Central memory CD8-positive, alpha-beta T cell (primary cell): Measurements from ENCODE around the gene ABCG1.
A peak's percentile ranks its signal among the peaks of the same experiment; 100 is the strongest.

ENCODE experiments used
- ATAC-seq: fragments of 150-1000 bp; cut with Tn5 transposase; replicated peaks from 2 replicates; pipeline ENCODE4 v1.10.0; 2022; ENCODE audit warnings: mild to moderate bottlenecking, moderate FRiP score, moderate number of reproducible peaks; ENCODE audit not compliant: poor library complexity, severe bottlenecking; ENCODE audit errors: extremely low read depth
- DNase-seq, 2 donors: peaks; one replicate each; pipeline ENCODE4 v3.0.0; 2021; ENCODE audit warnings: low spot score in 2 of 2
- H3K27ac Mint-ChIP-seq: one replicate; pipeline ENCODE4 v1.8.0; 2022; ENCODE audit warnings: low read depth, mild to moderate bottlenecking, moderate library complexity, mixed read lengths
- H3K27me3 Mint-ChIP-seq: one replicate; pipeline ENCODE4 v1.8.0; 2022; ENCODE audit warnings: mixed read lengths
- H3K36me3 Mint-ChIP-seq: one replicate; pipeline ENCODE4 v1.8.0; 2022; ENCODE audit warnings: mild to moderate bottlenecking, moderate library complexity, mixed read lengths; ENCODE audit not compliant: insufficient read depth
- H3K4me1 Mint-ChIP-seq: one replicate; pipeline ENCODE4 v1.8.0; 2022; ENCODE audit warnings: mixed read lengths
- H3K4me3 Mint-ChIP-seq: one replicate; pipeline ENCODE4 v1.8.0; 2022; ENCODE audit warnings: mild to moderate bottlenecking, moderate library complexity, mixed read lengths
- H3K9me3 Mint-ChIP-seq: one replicate; pipeline ENCODE4 v1.8.0; 2022; ENCODE audit warnings: mixed read lengths

ABCG1 gene

GRCh38 chr21:42265231-42265812 is 46.4 kb downstream of the ABCG1 start:
- H3K27me3 Mint-ChIP-seq = no peaks in the 10 kb centered on the region
- no peaks in the 10 kb centered on the region for H3K9me3 Mint-ChIP-seq
- H3K4me1 Mint-ChIP-seq = peaks cover 32% of the 10 kb centered on the region
- H3K27ac Mint-ChIP-seq = peak overlapping the region; percentile 30
- peaks cover 15% of the 10 kb centered on the region for H3K36me3 Mint-ChIP-seq
- ATAC-seq (no peak), DNase-seq (no peak)
- no peak overlapping the region for H3K4me3 Mint-ChIP-seq

- no peaks in the 10 kb centered on the region for H3K27me3 Mint-ChIP-seq
- peak overlapping the region; percentile 42 for H3K4me3 Mint-ChIP-seq
- peak overlapping the region; percentile 93 for H3K27ac Mint-ChIP-seq
- peaks cover 19% of the 10 kb centered on the region for H3K36me3 Mint-ChIP-seq
- ATAC-seq = no peak
- peaks cover 32% of the 10 kb centered on the region for H3K4me1 Mint-ChIP-seq
- DNase-seq = no peak
- H3K9me3 Mint-ChIP-seq = no peaks in the 10 kb centered on the region
Measured at GRCh38 chr21:42266971-42267556, 48.1 kb downstream of the ABCG1 start.

- DNase-seq (no peak), ATAC-seq (no peak)
- Mint-ChIP-seq H3K4me1 (peaks cover 32% of the 10 kb centered on the region), H3K27ac (no peak overlapping the region), H3K36me3 (peaks cover 23% of the 10 kb centered on the region), H3K4me3 (no peak overlapping the region), H3K27me3 (no peaks in the 10 kb centered on the region), H3K9me3 (no peaks in the 10 kb centered on the region)
Measured at GRCh38 chr21:42269386-42269785, 50.4 kb downstream of the ABCG1 start.

- no peak overlapping the region for H3K4me3 Mint-ChIP-seq
- peaks cover 21% of the 10 kb centered on the region for H3K36me3 Mint-ChIP-seq
- H3K4me1 Mint-ChIP-seq = peaks cover 25% of the 10 kb centered on the region
- ATAC-seq = no peak
- DNase-seq = no peak
- no peaks in the 10 kb centered on the region for H3K27me3 Mint-ChIP-seq
- peak overlapping the region; percentile 3 for H3K27ac Mint-ChIP-seq
- no peaks in the 10 kb centered on the region for H3K9me3 Mint-ChIP-seq
Measured at GRCh38 chr21:42271065-42271464, 52.1 kb downstream of the ABCG1 start.

GRCh38 chr21:42272109-42272962 is 53.4 kb downstream of the ABCG1 start:
- no peaks in the 10 kb centered on the region for H3K27me3 Mint-ChIP-seq
- DNase-seq = no peak
- no peaks in the 10 kb centered on the region for H3K9me3 Mint-ChIP-seq
- H3K4me1 Mint-ChIP-seq = peaks cover 15% of the 10 kb centered on the region
- H3K27ac Mint-ChIP-seq = no peak overlapping the region
- no peak for ATAC-seq
- peaks cover 17% of the 10 kb centered on the region for H3K36me3 Mint-ChIP-seq
- no peak overlapping the region for H3K4me3 Mint-ChIP-seq

GRCh38 chr21:42272984-42273600 is 54.2 kb downstream of the ABCG1 start:
- no peak for ATAC-seq
- no peak for DNase-seq
- H3K4me3 Mint-ChIP-seq = no peak overlapping the region

GRCh38 chr21:42276076-42276475 is 57.1 kb downstream of the ABCG1 start:
- no peaks in the 10 kb centered on the region for H3K9me3 Mint-ChIP-seq
- peaks cover 20% of the 10 kb centered on the region for H3K36me3 Mint-ChIP-seq
- no peak for DNase-seq
- ATAC-seq = no peak
- H3K4me3 Mint-ChIP-seq = no peak overlapping the region
- no peaks in the 10 kb centered on the region for H3K4me1 Mint-ChIP-seq
- no peak overlapping the region for H3K27ac Mint-ChIP-seq
- H3K27me3 Mint-ChIP-seq = no peaks in the 10 kb centered on the region

More at GRCh38 chr21:42272984-42273600, 54.2 kb downstream of the ABCG1 start:
- H3K27ac Mint-ChIP-seq = no peak overlapping the region
- H3K4me1 Mint-ChIP-seq = peaks cover 8% of the 10 kb centered on the region
- H3K9me3 Mint-ChIP-seq = no peaks in the 10 kb centered on the region
- peaks cover 14% of the 10 kb centered on the region for H3K36me3 Mint-ChIP-seq
- H3K27me3 Mint-ChIP-seq = no peaks in the 10 kb centered on the region

GRCh38 chr21:42276526-42277154 is 57.7 kb downstream of the ABCG1 start:
- Mint-ChIP-seq H3K4me1 (no peaks in the 10 kb centered on the region), H3K9me3 (no peaks in the 10 kb centered on the region), H3K27me3 (no peaks in the 10 kb centered on the region), H3K27ac (no peak overlapping the region), H3K36me3 (peaks cover 18% of the 10 kb centered on the region), H3K4me3 (no peak overlapping the region)
- no peak for DNase-seq
- no peak for ATAC-seq

GRCh38 chr21:42277593-42277992 is 58.7 kb downstream of the ABCG1 start:
- Mint-ChIP-seq H3K4me1 (no peaks in the 10 kb centered on the region), H3K27ac (peak overlapping the region; percentile 38), H3K4me3 (no peak overlapping the region), H3K36me3 (peaks cover 18% of the 10 kb centered on the region), H3K9me3 (no peaks in the 10 kb centered on the region), H3K27me3 (no peaks in the 10 kb centered on the region)
- ATAC-seq = no peak
- no peak for DNase-seq

- H3K27me3 Mint-ChIP-seq = no peaks in the 10 kb centered on the region
- DNase-seq = no peak
- H3K36me3 Mint-ChIP-seq = peaks cover 18% of the 10 kb centered on the region
- peak overlapping the region; percentile 53 for H3K27ac Mint-ChIP-seq
- no peaks in the 10 kb centered on the region for H3K4me1 Mint-ChIP-seq
- no peaks in the 10 kb centered on the region for H3K9me3 Mint-ChIP-seq
- H3K4me3 Mint-ChIP-seq = no peak overlapping the region
- no peak for ATAC-seq
Measured at GRCh38 chr21:42278451-42279149, 59.7 kb downstream of the ABCG1 start.

GRCh38 chr21:42279341-42279871 is 60.5 kb downstream of the ABCG1 start:
- no peak overlapping the region for H3K27ac Mint-ChIP-seq
- no peak for DNase-seq
- H3K4me1 Mint-ChIP-seq = no peaks in the 10 kb centered on the region
- H3K36me3 Mint-ChIP-seq = peaks cover 14% of the 10 kb centered on the region
- no peak overlapping the region for H3K4me3 Mint-ChIP-seq
- no peaks in the 10 kb centered on the region for H3K9me3 Mint-ChIP-seq
- ATAC-seq = no peak
- no peaks in the 10 kb centered on the region for H3K27me3 Mint-ChIP-seq

- H3K36me3 Mint-ChIP-seq = peaks cover 16% of the 10 kb centered on the region
- no peak overlapping the region for H3K27ac Mint-ChIP-seq
- ATAC-seq (no peak), DNase-seq (no peak)
- no peaks in the 10 kb centered on the region for H3K4me1 Mint-ChIP-seq
- no peak overlapping the region for H3K4me3 Mint-ChIP-seq
- H3K27me3 Mint-ChIP-seq = no peaks in the 10 kb centered on the region
- H3K9me3 Mint-ChIP-seq = no peaks in the 10 kb centered on the region
Measured at GRCh38 chr21:42279888-42280287, 60.9 kb downstream of the ABCG1 start.
